Activated naive CD4-positive, alpha-beta T cell treated with Interleukin-2 at 50 U/mL for 16 hours (primary cell): ENCODE data around the gene G6PD.
"Not testable (repeated sequence)": the region's sequence is repeated elsewhere in the genome, so short reads cannot be mapped to it uniquely, and the experiment has no call there.

Experiments
- DNase-seq: peaks from one replicate; pipeline ENCODE4 v3.0.0-alpha.2; 2020

The G6PD gene

GRCh38 chrX:154546354-154547244 lies at the start of gene G6PD:
TSS of gene G6PD (minus strand) at chrX:154546846. CDS start at chrX:154546155, 691 bp downstream.
- peak; percentile 81 for DNase-seq

DNA sequence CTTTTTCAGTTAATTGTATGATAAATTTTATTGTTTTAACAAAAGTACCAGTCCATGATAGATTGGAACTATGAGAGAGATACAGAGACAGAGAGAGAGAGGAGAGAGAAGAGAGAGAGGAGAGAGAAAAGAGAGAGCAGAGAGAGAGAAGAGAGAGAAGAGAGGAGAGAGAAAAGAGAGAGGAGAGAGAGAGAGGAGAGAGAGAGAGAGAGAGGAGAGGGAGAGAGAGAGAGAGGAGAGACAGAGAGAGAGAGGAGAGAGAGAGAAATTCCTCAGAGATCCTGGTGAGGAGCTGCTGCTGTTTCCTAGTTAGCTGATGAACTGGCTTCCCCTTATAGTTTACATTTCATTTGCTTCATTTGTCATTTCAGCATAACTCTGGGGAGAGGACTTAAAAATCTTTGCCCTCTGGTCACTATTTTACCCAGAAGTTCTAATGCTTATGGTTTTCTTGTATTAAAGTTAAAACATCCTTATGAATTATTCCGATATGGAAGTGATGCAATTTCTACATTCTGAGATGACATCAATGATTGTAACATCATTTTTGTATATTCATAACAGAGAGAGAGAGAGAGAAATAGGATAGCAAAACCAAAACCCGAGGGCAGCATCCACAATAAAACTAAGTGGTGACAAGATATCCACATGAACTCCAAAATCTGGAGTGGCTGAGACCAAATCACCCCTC lies 49.1 kb upstream of the G6PD start:
- no peak for DNase-seq

DNA sequence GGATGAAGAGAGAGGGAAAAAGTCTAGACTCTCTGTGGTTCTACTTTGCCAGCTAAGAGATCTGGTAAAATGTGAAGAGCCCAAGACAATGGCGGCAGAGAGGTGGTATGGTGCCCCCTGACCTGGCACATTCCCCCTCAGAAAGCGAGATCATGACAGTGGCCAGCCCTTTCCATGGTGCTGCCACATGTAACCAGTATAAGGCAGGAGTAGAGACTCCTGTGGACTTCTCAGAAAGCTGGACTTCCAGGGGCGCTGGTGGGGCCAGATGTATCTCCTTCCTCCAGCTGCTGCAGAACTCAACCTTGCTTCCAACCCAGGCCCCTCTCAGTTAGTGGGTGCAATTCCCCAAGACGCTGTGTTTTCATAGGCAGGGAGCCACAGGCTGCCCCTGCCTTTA lies 47.8 kb upstream of the G6PD start:
- DNase-seq = no peak

DNA sequence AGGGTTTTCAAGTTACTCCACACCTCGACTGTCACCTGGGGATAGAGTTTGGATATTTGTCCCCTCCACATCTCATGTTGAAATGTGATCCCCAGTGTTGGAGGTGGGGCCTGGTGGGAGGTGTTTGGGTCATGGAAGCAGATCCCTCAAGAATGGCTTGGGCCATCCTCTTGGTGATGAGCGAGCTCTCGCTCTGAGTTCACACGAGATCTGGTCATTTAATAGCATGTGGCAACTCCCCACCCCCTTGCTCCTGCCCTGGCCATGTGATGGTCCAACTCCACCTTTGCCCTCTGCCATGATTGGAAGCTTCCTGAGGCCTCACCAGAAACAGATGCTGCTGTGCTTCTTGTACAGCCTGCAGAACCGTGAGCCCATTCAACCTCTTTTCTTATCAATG lies 46.6 kb upstream of the G6PD start:
- DNase-seq = no peak

DNA sequence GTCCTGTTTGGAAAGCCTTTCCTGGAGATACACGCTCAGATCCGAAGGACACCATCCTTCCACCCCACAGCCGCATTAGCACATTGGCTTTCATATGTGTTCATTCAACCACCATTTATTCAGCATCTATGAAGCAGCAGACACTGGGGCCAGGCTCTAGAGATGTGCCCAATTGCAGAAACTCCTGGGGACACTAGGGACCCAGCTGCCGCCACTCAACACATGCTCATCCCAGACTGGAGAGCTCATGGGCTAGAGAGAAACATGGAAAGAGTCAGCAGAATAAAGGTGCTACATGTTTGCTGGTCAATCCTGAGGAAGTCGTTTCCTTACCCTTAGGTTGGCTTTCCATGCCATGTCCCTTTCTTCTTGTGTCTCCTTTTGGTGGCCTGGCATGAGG lies 45.9 kb upstream of the G6PD start:
- no peak for DNase-seq

DNA sequence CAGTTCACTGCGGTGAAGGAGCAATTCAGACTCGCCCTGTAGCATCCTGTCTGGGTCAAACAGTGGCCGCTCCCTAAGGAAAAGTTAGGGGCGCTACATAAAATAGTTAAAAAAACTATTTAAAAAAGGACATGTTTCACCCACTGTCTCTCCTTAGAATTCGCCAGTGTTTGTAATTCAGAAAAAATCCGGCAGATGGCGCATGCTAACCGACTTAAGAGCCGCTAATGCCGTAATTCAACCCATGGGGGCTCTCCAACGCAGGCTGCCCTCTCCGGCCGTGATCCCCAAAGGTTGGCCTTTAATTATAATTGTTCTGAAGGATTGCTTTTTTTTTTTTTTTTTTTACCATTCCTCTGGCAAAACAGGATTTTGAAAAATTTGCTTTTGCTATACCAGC lies 43.8 kb upstream of the G6PD start:
- DNase-seq = not testable (repeated sequence)

GRCh38 chrX:154584585-154585183 lies 38.0 kb upstream of the G6PD start, which contains the start of gene CTAG1A:
TSS of gene CTAG1A (plus strand) at chrX:154585133. CDS start at chrX:154585207, 74 bp downstream.
- DNase-seq = not testable (repeated sequence)

- not testable (repeated sequence) for DNase-seq
Observed at GRCh38 chrX:154582994-154583393, 36.3 kb upstream of the G6PD start.

DNA sequence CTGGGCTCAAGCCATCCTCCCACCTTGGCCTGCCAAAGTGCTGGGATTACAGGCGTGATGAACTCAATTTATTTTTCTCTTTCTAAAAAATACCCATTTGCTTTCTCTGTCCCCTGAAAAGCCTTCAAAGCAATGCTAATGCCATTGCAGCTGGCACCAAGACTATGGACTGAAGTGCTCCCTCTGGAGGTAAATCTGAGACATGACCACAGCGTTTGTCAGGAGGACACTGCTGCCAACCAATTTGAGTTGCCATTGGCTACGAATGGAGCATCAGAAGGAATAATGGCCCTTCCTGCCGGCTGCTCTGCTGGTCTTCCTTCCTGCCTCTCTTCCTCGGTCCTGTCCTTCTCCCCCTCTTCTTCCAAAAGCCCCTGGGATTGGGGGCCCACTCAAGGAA lies 28.4 kb upstream of the G6PD start:
- not testable (repeated sequence) for DNase-seq

DNA sequence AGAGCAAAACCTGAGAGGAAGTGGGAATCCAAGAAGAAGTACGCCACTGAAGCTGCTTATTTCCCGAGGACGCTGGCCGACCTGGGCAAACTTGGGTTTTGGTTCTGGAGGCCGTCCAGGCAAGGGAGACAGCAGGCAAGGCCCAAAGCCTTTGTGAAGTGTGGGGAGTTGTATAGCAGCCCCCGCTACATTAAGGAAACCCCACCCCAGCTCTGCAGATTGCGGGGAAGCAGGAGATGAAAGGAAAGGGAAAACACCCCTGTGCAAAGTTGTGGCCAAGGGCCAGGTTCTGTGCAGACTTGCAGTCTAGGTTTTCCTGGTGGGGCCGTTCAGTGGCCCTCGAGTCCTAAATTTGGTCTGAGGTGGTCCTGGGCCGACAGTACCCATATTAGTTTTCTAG lies 26.4 kb upstream of the G6PD start:
- DNase-seq = not testable (repeated sequence)

DNA sequence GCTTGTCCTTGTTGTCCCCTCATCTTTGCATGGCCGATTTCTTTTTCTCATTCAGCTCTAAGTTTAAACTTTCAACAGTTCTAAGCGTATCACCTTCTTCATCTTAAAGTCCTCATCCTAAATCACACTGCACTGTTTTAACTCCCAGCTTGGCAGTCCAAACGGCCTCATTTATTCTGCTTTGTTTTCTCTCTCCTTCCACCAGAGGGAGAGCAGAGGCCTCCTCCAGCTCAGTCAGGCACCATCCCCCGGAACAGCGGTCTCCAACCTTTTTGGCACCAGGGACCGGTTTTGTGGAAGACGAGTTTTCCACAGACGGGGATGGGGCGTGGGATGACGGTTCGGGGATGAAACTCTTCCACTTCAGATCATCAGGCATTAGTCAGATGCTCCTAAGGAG lies 23.7 kb upstream of the G6PD start:
- not testable (repeated sequence) for DNase-seq

DNA sequence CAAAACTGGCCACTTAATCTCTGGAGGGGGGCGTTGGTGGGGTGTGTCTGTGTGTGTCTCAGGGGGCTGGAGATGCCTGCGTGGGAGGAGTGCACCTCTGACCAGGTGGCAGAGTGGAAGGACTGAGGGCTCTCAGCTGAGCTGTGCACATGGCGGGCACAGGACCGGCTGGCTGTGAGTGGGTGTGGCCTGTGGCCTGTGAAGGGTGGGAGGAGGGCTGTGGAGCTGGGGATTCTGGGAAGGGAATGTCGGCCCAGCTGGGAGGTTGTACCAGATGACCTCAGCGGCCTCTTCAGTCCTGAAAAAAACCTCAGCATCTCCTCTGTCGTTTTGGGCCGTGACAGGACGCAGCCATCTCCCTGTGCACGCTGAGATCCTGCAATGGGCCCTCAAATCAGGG lies 15.6 kb upstream of the G6PD start:
- DNase-seq = not testable (repeated sequence)

DNA sequence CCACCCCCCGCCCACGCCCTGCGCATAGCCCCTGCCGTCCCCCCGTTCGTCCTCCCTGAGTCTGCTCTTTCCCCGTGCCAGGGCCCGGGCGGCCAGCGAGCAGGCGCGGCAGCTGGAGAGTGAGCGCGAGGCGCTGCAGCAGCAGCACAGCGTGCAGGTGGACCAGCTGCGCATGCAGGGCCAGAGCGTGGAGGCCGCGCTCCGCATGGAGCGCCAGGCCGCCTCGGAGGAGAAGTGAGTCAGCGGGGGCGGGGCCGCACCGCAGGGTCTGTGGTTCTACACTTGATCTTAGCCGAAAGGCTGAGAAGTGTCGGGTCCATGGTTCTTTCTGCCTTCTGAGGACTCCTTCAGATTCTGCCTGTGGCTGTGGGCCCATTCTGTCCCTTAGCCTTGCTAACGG lies 13.7 kb upstream of the G6PD start:
- not testable (repeated sequence) for DNase-seq

DNA sequence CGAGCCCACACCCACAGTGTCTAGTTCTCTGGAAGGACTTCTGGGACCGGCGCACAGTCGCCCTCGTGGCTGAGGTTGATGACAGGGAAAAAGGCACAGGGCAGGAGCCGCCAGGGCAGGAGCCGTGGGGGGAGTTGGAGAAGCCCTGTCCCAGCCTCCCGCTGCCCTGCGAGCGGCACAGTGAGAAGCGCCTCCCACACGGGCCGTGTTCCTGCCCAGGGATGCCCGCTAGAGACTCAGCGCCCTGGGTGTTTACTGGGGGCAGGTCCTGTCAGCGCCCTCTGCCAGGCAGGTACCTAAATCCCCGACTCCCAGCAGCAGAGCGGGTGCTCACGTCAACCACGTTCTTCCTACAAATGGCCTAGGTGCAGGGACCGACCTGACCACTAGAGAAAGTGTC lies 12.2 kb upstream of the G6PD start:
- not testable (repeated sequence) for DNase-seq

DNA sequence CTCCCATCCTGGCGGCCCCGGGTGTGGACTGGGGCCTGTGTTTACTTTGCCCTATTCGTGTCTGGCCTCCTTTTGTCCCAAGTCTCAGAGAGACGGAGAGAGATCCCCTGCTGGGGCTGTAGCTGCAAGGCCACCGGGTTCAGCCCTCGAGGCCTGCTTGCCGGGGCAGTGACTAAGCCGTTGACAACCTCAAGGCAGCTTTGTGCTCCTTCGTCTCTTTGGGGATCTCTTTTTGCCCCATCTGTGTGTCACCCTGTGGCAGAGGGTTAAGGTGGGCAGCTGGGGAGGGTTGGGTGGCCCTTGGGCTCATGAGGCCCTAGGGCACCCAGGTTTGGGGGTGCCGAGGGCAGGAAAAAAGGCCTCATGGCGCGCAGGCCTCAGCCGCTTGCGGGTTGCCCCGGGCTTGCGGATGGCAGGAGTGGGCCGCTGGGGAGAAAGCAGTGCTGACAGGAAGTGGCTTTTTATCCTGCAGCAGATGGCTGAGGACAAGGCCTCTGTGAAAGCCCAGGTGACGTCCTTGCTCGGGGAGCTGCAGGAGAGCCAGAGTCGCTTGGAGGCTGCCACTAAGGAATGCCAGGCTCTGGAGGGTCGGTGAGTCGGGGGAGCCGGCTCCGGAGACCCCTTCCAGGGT lies 11.5 kb upstream of the G6PD start:
- not testable (repeated sequence) for DNase-seq

DNA sequence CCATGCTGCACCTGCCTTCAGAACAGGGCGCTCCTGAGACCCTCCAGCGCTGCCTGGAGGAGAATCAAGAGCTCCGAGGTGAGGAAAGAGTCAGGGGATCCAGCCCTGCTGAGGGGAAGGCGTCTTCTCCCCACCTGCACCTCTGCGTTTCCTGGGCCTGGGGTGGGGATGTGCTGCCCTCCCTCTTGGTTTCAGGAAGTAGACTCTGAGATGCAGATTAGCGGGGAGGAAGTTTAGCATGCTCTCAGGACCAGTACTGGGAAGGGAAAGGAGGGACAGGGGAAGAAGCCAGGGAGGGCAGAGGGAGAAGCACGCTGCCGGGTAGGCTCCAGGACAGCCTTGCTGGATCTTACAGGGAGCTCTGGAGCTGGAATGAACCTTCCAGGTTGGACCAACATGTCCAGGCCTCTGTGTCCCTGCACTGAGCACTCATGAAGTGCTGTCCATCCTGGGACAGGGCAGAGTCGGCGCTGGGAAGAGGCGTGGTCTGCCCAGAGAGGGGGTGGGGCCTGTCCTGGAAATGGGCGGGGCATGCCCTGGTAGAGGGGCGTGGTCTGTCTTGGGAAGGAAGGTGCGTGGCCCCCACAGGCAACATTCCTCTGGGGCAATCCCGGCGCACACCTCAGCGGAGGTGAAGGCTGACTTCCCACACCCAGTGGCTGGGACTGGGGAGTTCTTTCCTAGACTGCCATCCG lies 5.6 kb upstream of the G6PD start:
- DNase-seq = not testable (repeated sequence)

- DNase-seq = no peak
Observed at GRCh38 chrX:154549766-154550165, 3.1 kb upstream of the G6PD start.

- no peak for DNase-seq
Observed at GRCh38 chrX:154548028-154548316, 1.3 kb upstream of the G6PD start.

- DNase-seq = peak; percentile 88
Observed at GRCh38 chrX:154547245-154548027, 790 bp upstream of the G6PD start, which contains the start of gene IKBKG. TSS of gene IKBKG (plus strand) at chrX:154547620. CDS start at chrX:154552003, 4,383 bp downstream.

- DNase-seq = no peak
Observed at GRCh38 chrX:154545673-154546274, 872 bp downstream of the G6PD start.

GRCh38 chrX:154542723-154543424 lies 3.8 kb downstream of the G6PD start:
- DNase-seq = peak; percentile 3
